Activated CD4-positive, CD25-positive, alpha-beta regulatory T cell treated with anti-CD3 and anti-CD28 coated beads, Interleukin-2, amount 50 U/mL, for 16 hours (primary cell): ENCODE results near the gene LRRTM4.
"Not testable (repeated sequence)": the region's sequence is repeated elsewhere in the genome, so short reads cannot be mapped to it uniquely, and the experiment has no call there.

ENCODE experiments used
- DNase-seq: peaks from one replicate; pipeline ENCODE4 v3.0.0-alpha.2; 2020; ENCODE audit warnings: low read depth, low spot score

Gene LRRTM4

GRCh38 chr2:77175266-77175780 lies 346.9 kb downstream of the LRRTM4 start:
- DNase-seq = not testable (repeated sequence)

- DNase-seq = no peak
These were observed 352.8 kb downstream of the LRRTM4 start for GRCh38 chr2:77169426-77169825.

- DNase-seq = not testable (repeated sequence)
These were observed 358.2 kb downstream of the LRRTM4 start for GRCh38 chr2:77164021-77164420.

- no peak for DNase-seq
These were observed 361.2 kb downstream of the LRRTM4 start for GRCh38 chr2:77161009-77161408.

GRCh38 chr2:77156599-77156998 lies 365.6 kb downstream of the LRRTM4 start:
- DNase-seq = no peak

- DNase-seq = no peak
These were observed 366.7 kb downstream of the LRRTM4 start for GRCh38 chr2:77155511-77155910.

GRCh38 chr2:77149565-77149964 lies 372.6 kb downstream of the LRRTM4 start:
- DNase-seq = no peak

- DNase-seq = no peak
These were observed 375.0 kb downstream of the LRRTM4 start for GRCh38 chr2:77147153-77147552.

- DNase-seq = no peak
These were observed 377.4 kb downstream of the LRRTM4 start for GRCh38 chr2:77144772-77145171.

GRCh38 chr2:77142141-77142540 lies 380.0 kb downstream of the LRRTM4 start:
- no peak for DNase-seq

- not testable (repeated sequence) for DNase-seq
These were observed 393.7 kb downstream of the LRRTM4 start for GRCh38 chr2:77128479-77128878.

- DNase-seq = no peak
These were observed 394.8 kb downstream of the LRRTM4 start for GRCh38 chr2:77127345-77127744.

GRCh38 chr2:77121518-77121917 lies 400.7 kb downstream of the LRRTM4 start:
- no peak for DNase-seq

GRCh38 chr2:77119333-77119732 lies 402.8 kb downstream of the LRRTM4 start:
- DNase-seq = no peak

GRCh38 chr2:77108915-77109314 lies 413.3 kb downstream of the LRRTM4 start:
- no peak for DNase-seq

- no peak for DNase-seq
These were observed 417.2 kb downstream of the LRRTM4 start for GRCh38 chr2:77105008-77105407.

- no peak for DNase-seq
These were observed 417.6 kb downstream of the LRRTM4 start for GRCh38 chr2:77104554-77104953.

- no peak for DNase-seq
These were observed 419.2 kb downstream of the LRRTM4 start for GRCh38 chr2:77102927-77103326.

- DNase-seq = no peak
These were observed 420.3 kb downstream of the LRRTM4 start for GRCh38 chr2:77101796-77102452.

GRCh38 chr2:77099961-77100360 lies 422.2 kb downstream of the LRRTM4 start:
- no peak for DNase-seq

GRCh38 chr2:77095525-77095924 lies 426.7 kb downstream of the LRRTM4 start:
- DNase-seq = not testable (repeated sequence)

- no peak for DNase-seq
These were observed 427.1 kb downstream of the LRRTM4 start for GRCh38 chr2:77095096-77095495.

- DNase-seq = not testable (repeated sequence)
These were observed 433.8 kb downstream of the LRRTM4 start for GRCh38 chr2:77088424-77088823.

GRCh38 chr2:77087987-77088414 lies 434.2 kb downstream of the LRRTM4 start:
- no peak for DNase-seq
